ENCODE results near the gene TSC22D1.

TSC22D1 gene

DNA sequence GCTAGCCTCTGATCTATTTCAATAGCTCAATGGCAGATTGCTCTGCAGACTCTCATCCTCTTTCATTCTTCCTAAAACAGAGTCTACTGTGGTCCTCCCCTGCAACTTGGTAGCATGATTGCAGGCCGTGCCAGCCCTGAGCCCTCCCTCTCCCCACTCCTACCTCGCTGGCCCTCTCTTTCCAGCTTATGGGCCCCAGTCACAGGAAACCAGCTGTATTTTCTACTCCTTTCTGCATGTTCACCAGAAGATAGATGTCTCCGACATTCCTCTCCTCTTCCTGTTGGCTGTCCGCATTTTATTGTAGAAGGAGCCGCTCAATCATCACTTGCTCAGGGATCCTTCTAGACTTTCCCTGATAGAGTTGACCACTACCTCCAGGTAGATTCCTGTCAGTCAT lies 152.3 kb downstream of the TSC22D1 start:
- DNase-seq = no peak

DNA sequence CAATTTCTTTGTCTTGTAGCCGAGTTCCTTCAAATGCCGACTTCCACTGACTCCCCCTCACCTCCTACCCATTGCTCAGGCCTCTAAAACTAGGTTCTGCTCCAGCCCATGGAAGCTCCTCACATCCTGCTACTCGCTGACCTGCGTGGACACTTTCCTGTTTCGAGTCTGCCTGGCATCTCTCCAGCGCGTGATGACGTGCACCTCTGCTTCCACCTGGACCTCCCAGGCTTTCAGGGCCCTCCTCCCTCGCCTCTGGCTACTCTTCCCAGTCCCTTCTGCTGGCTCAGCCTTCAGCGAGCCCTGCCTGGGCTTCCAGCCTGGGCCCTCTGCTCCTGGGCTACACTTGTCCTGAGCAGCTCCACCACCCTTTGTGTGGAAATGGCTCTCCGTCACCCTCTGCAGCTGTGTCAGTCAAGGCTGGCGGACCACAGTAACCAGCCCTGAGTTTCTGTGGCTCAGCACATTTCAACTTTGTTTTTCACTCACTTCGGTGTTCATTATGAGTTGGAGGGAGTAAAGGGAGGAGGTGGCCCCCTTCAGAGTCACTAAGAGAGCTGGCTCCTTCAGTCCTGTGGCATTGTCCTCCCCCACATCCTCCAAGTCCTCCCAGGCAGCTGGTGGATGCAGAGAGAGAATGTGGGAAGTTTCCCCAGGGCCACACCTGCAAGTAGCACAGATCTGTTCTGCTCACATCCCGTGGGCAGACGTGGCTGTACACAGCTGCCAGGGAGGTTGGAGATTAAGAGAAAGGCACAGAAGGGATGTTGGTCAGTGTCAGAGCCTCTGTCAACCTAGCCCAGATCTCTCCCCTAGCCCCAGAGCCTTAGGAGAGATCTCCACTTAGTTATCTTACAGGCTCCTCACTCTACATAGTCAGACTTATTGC lies 153.1 kb downstream of the TSC22D1 start:
- no peak for DNase-seq

DNA sequence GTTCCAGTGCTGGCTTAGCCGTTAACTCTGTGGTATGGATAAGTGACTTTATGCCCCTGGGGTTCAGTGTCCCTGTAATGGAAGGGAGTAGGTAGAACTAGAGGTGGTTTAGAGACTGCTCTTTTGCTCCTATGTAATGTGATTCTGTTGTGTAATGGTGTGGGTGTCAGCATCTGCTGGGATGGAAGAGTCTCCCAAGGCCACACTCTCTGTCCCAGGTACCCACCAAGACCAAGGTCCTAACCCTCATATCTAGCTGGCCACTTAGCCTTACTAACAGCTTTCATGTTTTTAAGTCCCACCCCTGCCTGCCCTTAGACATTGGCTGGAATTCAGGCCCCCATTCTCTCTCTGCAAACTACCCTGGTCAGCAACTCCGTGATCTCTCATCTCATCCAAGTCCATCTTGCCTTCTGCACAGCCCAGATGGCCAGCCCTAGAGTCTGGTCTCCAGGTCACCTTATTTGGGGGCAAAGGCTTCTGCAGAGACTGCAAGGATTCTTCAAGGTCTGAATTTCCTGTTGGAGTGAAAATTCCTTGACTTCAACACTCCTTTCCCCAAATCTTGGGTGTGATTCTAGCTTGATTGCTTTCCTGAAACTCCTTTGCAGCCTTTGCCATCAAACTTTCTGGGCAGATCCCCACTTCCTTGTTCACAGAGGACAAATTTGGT lies 154.1 kb downstream of the TSC22D1 start:
- DNase-seq = no peak

DNA sequence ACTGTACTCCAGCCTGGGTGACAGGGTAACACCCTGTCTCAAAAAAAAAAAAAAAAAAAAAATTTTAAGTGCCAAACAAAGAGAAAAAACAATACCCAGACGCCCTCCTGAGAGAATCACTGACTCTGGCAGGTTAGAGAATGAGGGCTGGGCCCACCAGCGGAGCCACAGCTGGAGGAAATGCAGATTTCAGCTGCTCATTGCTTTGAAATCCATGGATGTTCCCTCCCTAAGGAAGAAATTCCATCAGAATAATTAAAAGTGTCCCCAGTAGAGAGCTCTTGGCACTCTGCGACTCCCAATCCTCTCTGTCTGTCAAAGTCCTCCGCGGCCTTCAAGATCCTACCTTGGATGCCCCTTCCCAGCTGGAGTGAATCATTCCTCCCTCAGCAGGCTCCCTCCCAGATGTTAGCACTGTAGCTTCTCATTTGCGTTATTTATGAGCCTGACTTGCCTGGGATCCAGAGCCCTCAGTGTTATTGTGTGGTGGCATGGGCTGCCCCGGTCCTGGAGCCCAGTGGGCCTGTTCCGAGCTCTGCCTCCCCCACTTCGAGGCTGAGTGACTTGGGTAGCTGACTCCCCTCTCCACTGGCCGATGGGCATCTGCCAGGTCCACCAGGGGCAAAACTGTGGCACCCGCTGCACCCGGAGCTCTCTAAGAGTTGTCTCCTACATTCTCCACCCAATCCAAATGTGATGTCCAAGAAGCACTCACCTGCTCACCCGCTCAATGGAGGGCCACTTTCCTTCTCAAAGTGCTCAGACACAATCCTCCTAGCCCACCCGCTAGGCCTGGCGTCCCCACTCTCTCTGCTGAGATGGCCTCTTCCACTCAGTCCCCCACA lies 155.5 kb downstream of the TSC22D1 start:
- no peak for DNase-seq

DNA sequence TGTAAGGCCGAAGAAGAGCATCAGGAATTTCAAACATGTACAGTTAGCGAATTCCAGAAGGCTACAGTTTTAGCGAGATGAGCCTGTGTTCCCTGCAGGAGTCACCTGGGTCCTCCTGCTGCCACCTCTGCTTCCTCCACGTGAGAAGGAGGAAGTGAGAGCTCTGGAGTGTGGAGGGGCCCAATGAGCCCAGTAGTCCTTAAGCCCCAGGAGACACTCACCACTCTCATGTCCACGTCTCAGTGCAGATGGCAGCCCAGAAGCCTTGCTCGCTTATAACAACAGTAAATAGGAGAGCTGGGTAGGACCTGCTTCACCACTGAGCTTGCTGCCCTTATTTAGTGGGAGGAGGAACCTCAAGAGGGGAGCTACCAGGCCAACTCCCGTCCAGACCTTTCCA lies 158.3 kb downstream of the TSC22D1 start:
- no peak for DNase-seq

DNA sequence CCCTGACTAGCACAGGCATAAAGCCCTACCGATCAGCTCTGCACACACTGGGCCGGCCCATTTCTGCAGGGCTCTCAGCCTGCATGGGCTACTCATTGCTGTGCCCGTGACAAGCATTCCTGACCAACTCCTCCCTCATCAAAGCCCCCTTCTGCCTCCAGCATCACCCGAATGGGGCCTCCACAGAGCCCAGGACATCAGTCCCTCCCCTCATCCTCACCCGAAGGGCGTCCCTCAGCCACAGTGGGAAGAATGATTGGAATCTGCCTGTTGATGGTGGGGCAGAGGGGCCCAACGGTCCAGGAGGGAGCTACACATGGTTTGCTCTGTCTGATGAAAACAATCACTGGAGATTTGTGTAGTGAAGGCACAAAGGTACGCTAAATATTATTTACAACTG lies 158.7 kb downstream of the TSC22D1 start:
- DNase-seq = no peak

DNA sequence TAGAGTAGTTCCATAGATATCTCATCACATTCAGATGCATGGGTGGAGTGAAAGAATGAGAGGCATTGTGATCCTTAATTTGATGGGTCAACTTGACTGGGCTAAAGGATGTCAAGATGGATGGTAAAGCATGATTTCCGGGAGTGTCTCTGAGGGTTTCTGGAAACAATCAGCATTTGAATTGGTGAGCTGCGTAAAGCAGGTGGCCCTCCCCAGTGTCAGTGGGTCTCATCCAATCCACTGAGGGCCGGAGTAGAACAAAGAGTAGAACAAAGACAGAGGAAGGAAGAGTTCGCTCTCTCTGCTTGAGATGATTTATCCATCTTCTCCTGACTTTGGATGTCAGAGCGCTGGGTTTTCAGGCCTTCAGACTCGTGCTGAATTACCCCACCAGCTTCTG lies 159.4 kb downstream of the TSC22D1 start:
- no peak for DNase-seq

DNA sequence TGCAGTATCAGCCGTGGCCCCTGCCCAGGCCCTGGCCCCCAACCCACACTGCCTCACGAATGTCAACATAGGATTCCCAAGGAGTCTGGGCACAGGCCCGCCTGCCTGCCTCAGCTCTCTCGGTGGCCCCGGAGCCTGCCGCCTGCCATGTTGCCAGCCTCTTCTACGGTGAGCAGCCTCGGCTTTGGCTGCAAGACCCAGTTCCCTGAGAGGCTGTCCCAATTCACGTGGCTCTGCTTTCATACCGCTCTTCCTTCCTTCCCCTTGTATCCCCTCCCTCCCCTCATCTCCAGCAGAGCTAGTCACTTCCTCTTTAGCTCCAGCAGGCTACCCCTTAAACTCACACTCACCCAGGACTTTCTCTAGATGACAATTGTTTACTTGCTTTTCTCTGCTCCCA lies 159.8 kb downstream of the TSC22D1 start:
- no peak for DNase-seq

DNA sequence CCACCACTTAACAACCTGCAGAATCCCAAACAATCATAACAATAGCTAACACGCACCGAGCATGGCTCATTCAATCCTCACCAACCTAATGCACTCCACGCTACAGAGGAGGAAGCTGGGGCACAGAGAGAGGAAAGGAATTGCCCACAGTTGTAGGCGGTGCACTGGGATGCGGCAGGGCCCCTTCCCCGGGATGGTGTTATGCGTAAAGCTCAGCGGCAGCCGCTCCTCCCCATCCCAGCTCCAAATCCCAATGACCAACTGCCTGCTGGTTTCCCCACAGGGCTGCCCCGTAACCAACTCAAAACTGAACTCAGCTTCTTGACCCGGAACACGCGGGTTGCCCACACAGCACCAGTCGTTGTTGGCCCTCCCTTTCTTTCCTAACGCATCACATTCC lies 160.3 kb downstream of the TSC22D1 start:
- no peak for DNase-seq

DNA sequence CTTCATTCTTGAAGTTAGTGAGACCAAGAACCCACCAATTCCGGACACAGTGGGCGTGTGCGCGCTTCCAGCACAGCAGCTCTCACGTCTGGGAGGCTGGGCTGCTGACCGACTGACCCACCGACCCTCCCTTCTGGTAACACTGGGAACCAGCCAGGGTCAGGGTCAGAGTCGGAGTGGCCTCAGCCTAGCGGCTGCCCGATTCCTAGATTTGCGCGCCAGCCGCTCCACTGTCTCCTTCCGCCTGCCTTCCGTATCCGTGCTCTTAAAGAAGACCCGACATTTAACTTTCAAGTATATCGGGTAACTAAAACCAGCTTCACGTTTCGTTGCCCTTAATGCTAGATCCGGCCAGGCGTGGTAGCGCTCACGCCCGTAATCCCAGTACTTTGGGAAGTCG lies 161.4 kb downstream of the TSC22D1 start:
- no peak for DNase-seq

DNA sequence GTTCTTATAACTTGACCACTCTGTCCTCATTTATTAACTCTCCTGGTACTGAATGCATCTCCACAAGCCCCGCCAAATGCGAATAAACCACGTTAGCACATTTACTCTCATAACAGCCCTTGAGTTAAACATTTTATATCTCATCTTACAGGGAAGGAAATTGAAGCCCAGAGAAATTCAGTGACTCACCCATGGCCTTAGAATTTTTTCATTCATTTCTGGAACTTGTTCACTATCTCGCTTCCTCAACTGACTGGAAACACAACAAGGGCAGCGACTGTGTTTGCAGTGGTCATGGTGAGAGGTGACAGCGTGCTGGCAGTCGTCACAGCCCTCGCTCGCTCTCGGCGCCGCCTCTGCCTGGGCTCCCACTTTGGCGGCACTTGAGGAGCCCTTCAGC lies 163.0 kb downstream of the TSC22D1 start:
- DNase-seq = no peak

DNA sequence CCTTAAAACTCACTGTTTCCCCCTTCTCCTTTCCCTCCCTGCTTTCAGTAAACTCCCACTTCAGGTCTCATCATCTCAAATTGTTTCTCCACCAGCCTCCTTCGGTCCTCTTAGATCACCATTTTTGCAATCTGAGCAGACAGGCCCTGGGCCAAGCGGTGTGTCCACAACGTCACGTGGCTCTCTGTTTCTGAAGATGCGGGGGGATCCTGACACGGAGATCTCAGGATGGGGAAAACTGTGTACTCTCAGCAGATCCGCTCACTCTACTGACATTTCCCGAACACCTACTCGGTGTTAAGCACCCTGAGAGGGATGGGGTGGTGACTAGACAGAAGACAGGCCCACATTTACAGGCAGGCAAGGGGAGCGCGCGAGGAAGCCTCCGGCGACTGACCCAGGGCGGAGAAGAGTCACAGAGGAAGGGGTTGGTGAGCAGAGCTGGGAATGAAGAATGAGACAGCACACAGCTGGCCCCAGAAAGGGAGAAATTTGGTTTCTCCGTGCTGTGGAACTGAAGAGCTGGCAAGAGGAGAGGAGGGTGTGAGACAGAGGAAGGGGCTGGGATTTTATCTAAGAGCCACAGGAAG lies 163.7 kb downstream of the TSC22D1 start:
- no peak for DNase-seq

DNA sequence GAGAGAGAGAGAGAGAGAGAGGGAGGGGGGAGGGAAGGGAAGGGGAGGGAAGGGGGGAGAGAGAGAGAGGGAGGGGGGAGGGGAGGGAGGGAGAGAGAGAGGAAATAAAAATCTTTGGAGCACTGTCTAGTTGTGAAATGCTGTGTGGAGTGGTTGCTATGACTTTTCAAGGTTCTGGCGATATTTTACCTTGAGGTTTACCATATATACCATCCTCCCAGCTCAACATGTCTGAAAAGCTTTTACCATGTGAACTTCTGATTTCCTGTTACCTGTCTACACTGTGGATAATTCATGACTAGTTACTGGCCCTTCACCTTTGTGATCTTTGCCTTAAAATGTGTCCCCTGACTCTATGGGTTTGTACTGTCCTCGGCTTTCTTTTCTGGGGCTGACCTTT lies 164.3 kb downstream of the TSC22D1 start:
- DNase-seq = no peak

DNA sequence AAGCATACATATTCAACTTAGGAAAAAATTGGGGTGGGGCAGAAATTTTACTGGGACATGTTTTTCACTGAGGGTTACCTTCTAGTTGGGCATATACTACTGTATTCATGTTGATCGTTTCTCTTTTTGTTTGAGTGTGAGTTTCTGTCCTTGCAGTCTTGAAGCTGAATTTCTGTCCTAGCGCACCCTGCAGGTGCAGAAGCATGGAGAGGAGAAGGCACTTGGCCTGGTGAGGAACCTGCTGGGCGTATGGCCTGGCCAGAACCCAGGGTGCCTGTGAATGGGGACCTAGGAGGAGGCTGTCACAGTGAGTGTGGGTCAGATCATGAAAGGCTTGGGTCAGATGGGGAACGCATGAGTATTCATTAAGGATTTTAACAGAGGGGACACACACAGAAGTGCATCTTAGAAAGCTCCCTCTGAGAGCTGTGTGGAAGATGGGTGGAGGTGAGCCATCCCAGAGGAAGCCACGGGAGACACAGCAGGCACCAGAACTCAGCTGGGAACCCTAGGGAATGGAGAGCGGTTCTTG lies 165.7 kb downstream of the TSC22D1 start:
- DNase-seq = no peak

DNA sequence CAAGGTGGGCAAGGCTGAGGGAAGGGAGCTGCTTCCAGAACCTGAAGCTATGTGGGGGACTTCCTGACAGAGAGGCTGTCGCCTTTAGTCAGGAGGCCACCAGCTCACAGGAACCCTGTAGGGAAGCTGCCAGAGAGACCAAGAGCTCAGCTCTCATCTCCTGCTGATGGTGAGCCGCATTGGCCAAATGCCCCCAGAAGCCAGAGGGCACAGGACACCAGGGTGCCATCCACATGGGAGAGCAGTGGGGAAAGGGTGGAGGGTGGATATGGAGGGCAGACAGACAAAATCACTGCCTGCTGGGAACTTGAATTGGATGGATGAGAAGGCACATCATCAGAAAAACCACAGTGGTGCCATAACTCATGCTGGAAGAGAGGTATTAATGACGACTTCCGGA lies 166.5 kb downstream of the TSC22D1 start:
- no peak for DNase-seq

DNA sequence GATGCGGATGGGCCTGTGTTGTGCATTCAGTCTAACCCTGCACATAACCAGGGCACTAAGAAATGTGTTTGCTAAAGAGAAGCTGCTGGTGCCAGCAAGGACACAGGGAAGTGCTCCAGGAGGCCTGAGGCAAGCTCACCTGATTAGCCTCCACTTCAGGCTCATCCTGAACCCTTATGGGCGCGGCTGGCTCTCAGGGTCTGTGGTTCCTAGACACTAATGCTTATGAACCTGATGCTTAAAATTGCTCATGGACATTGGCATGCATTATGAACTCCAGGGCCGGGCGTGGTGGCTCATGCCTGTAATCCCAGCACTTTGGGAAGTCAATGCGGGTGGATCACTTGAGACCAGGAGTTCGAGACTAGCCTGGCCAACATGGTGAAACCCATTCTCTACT lies 168.2 kb downstream of the TSC22D1 start:
- no peak for DNase-seq

DNA sequence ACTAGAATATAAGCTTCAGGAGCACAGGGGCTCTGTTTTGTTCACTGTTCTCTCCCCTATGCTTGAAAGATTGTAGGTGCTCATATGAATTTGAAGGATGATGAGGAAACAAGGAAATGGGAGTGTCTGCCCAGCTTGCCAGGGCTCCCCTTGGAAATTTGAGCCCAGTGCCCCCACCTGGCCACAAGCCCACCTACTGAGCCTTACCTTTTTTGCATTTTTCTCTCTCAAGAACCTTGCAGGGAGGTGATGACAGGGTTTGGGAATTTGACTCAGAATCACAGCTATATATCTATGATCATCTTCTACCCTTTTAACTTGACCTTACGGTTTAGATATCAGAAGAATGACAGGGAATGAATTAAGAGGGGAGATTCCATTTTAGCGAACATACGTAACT lies 168.8 kb downstream of the TSC22D1 start:
- no peak for DNase-seq

DNA sequence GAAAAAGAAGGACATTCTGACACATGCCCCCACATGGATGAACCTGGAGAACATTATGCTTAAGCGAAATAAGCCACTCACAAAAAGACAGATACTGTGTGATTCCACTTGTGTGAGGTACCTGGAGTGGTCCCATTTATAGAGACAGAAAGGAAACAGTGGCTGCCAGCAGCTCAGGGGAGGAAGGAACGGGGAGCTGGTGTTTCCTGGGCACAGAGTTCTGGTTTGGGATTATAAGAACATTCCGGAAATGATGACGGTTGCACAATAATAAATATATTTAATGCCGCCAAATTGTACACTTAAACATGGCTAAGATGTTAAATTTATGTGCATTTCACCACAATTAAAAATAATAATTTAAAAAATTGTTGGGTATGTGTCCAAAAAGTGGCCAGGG lies 169.5 kb downstream of the TSC22D1 start:
- DNase-seq = no peak

DNA sequence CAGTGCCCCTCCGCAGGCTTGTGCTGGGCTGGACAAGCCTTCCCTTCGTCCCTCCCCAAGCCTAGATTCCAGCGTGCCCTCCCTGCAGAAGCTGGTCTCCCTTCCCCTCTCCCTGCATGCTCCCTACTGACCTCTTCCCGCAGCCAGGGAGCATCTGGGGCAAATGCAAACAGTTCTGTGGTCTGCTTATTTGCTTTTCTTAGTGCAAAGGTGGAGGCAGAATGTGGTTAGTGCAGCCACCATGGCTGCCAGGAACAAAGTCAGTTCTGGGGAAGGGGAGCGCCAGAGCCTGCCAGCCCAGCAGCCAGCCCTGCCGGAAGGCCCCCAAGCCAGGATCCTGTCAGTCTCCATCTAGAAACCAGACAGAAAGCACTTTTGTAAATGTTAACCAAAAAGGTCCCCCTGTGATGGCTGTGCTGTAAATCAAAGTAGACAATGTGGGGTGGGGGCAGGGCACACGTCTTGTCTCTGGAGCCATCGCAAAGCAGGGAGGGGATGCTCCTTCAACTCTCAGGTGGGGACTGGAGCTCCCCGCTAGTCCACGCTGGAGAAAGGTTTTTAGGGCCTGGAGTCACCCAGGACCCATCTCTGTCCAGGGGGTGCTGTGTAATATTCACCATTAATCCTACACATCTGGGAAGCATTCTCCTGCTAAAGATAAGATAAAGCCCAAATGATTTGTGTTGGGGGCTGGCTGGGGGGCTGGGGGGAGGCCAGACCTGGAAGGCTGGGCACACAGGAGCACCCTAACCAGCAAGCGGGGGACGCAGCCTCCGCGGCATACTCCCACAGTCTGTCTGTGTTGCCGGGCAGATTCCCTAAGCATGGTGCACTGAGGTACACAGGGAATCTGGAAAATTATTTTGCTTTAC lies 171.6 kb downstream of the TSC22D1 start:
- no peak for DNase-seq

DNA sequence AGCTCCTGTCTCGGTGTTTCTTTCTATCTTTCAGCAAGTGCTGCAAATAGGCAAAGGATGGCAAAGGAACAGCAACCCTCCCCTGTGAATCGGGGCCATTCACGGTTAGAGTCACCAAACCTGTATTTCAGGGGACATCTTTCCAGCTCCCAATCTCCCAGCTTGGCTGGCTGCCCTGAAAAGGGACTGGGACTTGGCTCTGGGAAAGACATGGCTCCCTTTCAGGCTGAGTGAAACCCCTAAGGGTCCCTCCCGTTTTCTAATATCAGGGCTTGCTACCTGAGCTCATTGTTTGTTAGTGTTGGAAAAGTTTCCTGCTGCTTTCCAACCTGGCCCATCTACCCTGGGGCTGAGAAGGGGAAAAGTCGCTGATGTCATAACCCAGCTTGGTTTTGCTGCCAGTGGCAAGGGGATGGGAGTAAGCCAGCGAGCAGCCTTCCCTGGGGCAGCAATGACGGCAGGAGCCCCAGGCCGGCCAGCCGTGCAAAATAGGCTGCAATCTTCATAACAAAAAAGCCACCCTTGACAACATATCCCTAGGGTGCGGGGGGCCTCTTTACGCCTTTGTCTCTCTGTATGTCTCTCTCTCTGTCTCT lies 172.6 kb downstream of the TSC22D1 start:
- DNase-seq = no peak

DNA sequence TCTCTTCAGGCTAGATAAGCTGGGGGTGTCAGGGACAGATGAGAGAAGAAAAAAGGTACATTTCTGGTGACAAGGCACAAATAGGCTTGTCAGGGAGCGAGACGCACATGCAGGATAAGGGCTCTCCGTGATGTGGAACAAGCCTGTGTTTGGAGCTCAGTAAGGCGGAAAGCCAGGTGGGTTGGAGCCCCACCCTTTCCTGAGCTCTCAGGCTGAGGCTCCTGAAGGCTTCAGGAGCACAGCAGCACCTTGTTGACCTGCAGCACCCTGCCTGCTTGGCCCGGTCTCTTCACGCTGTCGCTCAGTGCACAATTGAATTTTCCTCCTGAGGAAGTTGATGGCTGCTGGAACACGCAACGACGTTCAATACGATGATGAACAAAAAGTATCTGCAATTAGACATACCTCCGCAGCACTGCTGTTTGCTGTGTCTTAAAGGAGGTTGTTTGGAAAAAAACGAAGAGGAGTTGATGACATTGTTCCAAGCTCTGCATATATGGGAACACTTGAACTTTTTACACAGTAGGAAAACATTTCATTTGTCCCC lies 173.2 kb downstream of the TSC22D1 start:
- no peak for DNase-seq
